Measurements from ENCODE around the gene CNNM2.

Gene CNNM2

GRCh38 chr10:103013416-103013815 is 95.3 kb downstream of the CNNM2 start:
- no peak overlapping the region for H3K4me3 ChIP-seq (ENCODE audit: control insufficient read depth, low read depth, low read length)
- DNase-seq (ENCODE audit: low read depth) = no peak
- TF ChIP-seq, protein P1, sequence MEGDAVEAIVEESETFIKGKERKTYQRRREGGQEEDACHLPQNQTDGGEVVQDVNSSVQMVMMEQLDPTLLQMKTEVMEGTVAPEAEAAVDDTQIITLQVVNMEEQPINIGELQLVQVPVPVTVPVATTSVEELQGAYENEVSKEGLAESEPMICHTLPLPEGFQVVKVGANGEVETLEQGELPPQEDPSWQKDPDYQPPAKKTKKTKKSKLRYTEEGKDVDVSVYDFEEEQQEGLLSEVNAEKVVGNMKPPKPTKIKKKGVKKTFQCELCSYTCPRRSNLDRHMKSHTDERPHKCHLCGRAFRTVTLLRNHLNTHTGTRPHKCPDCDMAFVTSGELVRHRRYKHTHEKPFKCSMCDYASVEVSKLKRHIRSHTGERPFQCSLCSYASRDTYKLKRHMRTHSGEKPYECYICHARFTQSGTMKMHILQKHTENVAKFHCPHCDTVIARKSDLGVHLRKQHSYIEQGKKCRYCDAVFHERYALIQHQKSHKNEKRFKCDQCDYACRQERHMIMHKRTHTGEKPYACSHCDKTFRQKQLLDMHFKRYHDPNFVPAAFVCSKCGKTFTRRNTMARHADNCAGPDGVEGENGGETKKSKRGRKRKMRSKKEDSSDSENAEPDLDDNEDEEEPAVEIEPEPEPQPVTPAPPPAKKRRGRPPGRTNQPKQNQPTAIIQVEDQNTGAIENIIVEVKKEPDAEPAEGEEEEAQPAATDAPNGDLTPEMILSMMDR (conservative IDR thresholded peaks at IDR 0.05; ENCODE audit: control insufficient read depth, insufficient read depth, low read depth, low read length) = no peak

GRCh38 chr10:103019425-103019824 is 101.3 kb downstream of the CNNM2 start:
- no peak for DNase-seq (ENCODE audit: low read depth)
- no peak overlapping the region for H3K4me3 ChIP-seq (ENCODE audit: control insufficient read depth, low read depth, low read length)
- TF ChIP-seq, protein P1 (conservative IDR thresholded peaks at IDR 0.05; ENCODE audit: control insufficient read depth, insufficient read depth, low read depth, low read length) = no peak

DNA sequence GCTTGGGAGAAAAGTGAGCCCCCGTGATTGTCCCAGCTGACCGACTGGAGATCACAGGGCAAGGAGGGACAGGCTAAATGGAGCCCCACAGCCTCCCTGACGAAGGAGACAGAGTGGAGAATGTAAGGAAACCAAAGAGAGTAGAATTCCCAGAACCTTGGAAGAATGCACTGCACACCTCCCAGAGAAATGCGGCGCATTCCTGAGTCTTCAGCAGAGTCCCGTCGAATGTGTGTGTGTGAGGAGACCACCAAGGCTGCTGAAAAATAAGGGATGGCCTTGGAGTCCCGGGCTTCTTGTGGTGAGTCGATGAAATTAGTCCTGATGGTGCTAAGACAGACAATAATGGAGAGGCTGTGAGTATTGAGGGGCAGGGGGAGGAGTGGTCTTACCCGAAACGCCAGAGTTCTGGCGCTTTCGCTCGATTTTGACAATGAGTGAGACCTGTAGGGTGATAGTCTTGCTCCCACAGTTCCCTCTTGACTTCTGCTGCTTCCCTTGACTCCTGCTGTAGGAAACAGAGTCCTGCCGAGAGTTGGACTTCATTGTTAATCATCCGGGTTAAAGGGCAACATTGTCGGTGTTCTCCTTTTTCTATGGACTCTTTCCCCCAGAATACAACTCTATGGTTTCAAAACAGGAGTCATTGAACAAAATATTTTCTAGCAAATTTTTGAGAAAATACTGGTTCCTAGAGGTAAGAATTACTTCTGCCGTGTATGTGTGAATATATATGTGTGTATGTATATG is 103.2 kb downstream of the CNNM2 start:
- DNase-seq (ENCODE audit: low read depth) = no peak
- no peak overlapping the region for H3K4me3 ChIP-seq (ENCODE audit: control insufficient read depth, low read depth, low read length)
- TF ChIP-seq, protein P1 (conservative IDR thresholded peaks at IDR 0.05; ENCODE audit: control insufficient read depth, insufficient read depth, low read depth, low read length) = no peak

DNA sequence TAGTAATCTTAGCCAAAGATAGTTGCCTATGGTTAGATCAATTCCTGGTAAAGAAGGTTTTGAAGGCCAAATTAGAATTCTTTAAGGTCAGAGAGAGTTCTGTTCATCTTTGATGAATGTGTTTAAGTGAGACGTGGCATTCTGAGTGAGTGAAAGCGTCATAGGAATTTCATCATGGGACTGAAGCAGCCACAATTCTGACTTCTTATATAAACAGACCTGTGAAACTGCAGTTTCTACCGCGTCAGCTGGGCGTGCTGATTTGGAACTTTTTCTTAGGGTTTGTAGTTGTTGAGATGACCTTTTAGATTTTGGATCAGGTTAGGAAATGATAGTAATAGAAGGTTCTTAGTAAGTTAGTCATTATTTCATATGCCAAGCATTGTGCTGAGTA is 103.8 kb downstream of the CNNM2 start:
- TF ChIP-seq, protein P1 (conservative IDR thresholded peaks at IDR 0.05; ENCODE audit: control insufficient read depth, insufficient read depth, low read depth, low read length) = no peak
- H3K4me3 ChIP-seq (ENCODE audit: control insufficient read depth, low read depth, low read length) = no peak overlapping the region
- DNase-seq (ENCODE audit: low read depth) = peak; percentile 60

DNA sequence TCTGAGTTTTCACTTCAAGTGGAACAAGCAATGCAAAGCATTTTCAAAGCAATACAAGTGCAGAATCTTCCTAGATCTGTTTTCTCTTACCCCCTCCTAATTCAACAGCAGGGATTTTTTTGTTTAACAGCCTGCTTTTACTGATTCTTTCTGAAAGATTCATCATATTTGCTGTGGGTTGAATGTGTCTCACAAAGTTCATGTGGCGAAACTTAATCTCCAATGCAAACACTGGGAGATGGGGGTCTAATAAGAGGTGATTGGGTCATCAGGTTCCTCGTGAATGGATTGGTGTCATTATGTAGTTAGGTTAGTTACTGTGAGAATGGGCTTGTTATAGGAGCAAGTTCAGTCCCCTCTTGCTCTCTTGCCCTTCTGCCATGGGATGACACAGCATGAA is 107.6 kb downstream of the CNNM2 start:
- DNase-seq (ENCODE audit: low read depth) = no peak
- TF ChIP-seq, protein P1 (conservative IDR thresholded peaks at IDR 0.05; ENCODE audit: control insufficient read depth, insufficient read depth, low read depth, low read length) = no peak
- no peak overlapping the region for H3K4me3 ChIP-seq (ENCODE audit: control insufficient read depth, low read depth, low read length)

GRCh38 chr10:103038570-103038969 is 120.5 kb downstream of the CNNM2 start:
- TF ChIP-seq, protein P1 (conservative IDR thresholded peaks at IDR 0.05; ENCODE audit: control insufficient read depth, insufficient read depth, low read depth, low read length) = no peak
- no peak for DNase-seq (ENCODE audit: low read depth)

More at GRCh38 chr10:103038570-103038969, 120.5 kb downstream of the CNNM2 start:
- no peak overlapping the region for H3K4me3 ChIP-seq (ENCODE audit: control insufficient read depth, low read depth, low read length)
